K562 (cell line): ENCODE data around the gene C2.

Experiments
- ATF3 ChIP-seq, 2 experiments: fragments of 450-650 bp in 1 of 2; sonication (generic) in 1 of 2; formaldehyde crosslinking in 1 of 2; IDR thresholded peaks in 1 of 2; conservative IDR thresholded peaks in 1 of 2; 2 replicates each; pipeline versions ENCODE4 v1.6.1 to v1.8.1; 2016 to 2023; ENCODE audit warnings: mild to moderate bottlenecking in 2 of 2, moderate library complexity in 2 of 2, inconsistent platforms in 1 of 2, missing genetic modification reagents in 1 of 2
- BRD4 ChIP-seq: fragments of 200-600 bp; sonication (generic); IDR thresholded peaks from 2 replicates; pipeline ENCODE4 v1.6.1; 2017; ENCODE audit warnings: inconsistent platforms
- CXXC5 ChIP-seq: fragments of 250-450 bp; sonication (Bioruptor Pico); IDR thresholded peaks from 2 replicates; pipeline ENCODE4 v1.8.0; 2022; ENCODE audit warnings: inconsistent platforms, mild to moderate bottlenecking, moderate library complexity
- GATA2 ChIP-seq: sonication (generic); formaldehyde crosslinking; IDR thresholded peaks from 2 replicates; pipeline ENCODE4 v1.4.0; 2020; ENCODE audit warnings: mild to moderate bottlenecking, missing genetic modification reagents
- KDM4B ChIP-seq, 2 experiments: fragments of 450-650 bp in 1 of 2; sonication (generic) in 1 of 2; IDR thresholded peaks; 2 replicates each; pipeline ENCODE4 v1.6.1; 2016 to 2017; ENCODE audit warnings: borderline replicate concordance in 2 of 2, antibody characterized with exemption in 1 of 2, low read depth in 1 of 2, mild to moderate bottlenecking in 1 of 2
- MTA1 ChIP-seq: fragments of 450-650 bp; IDR thresholded peaks from 2 replicates; pipeline ENCODE4 v1.6.1; 2017; ENCODE audit warnings: borderline replicate concordance
- MXI1 ChIP-seq: IDR thresholded peaks from 2 replicates; pipeline ENCODE4 v1.6.1; 2011; ENCODE audit warnings: low read depth, mild to moderate bottlenecking, improper control_type of control experiment, low read length
- POLR2B ChIP-seq: fragments of 450-650 bp; IDR thresholded peaks from 2 replicates; pipeline ENCODE4 v1.6.1; 2018; ENCODE audit warnings: low read depth; ENCODE audit not compliant: partially characterized antibody
- RNF2 ChIP-seq: sonication (generic); IDR thresholded peaks from 2 replicates; pipeline ENCODE4 v1.6.1; 2016
- SOX6 ChIP-seq: fragments of 450-650 bp; IDR thresholded peaks from 2 replicates; pipeline ENCODE4 v1.6.1; 2014; ENCODE audit warnings: mild to moderate bottlenecking
- ZFX ChIP-seq: sonication (generic); formaldehyde crosslinking; IDR thresholded peaks from 2 replicates; pipeline ENCODE4 v1.8.0; 2022; ENCODE audit warnings: mild to moderate bottlenecking, missing genetic modification reagents, moderate library complexity
- ZKSCAN8 ChIP-seq: fragments of 200-800 bp; sonication (Bioruptor generic); IDR thresholded peaks from 2 replicates; pipeline ENCODE4 v1.6.1; 2016; ENCODE audit warnings: missing genetic modification characterization, missing compliant biosample characterization
- ZMIZ1 ChIP-seq, 2 experiments: fragments of 150-350 bp in 1 of 2; IDR thresholded peaks; 2 replicates each; pipeline ENCODE4 v1.6.1; 2012 to 2016; ENCODE audit warnings: low read depth in 2 of 2, low read length in 2 of 2, mild to moderate bottlenecking in 1 of 2, moderate library complexity in 1 of 2
- ZNF3 ChIP-seq: fragments of 250-450 bp; sonication (Bioruptor Pico); IDR thresholded peaks from 2 replicates; pipeline ENCODE4 v1.5.0; 2021; ENCODE audit warnings: mild to moderate bottlenecking, moderate library complexity

- TF ChIP-seq POLR2B: no peak
- TF ChIP-seq ZMIZ1 (IDR thresholded peaks at IDR 0.05; ENCODE audit: low read depth in 2 of 2, low read length in 2 of 2): no peak
- no peak for TF ChIP-seq ZFX (CRISPR knock-in tag)
- no peak for TF ChIP-seq BRD4
- TF ChIP-seq CXXC5 (CRISPR knock-in tag): no peak
- no peak for TF ChIP-seq ZKSCAN8
- no peak for TF ChIP-seq RNF2
- TF ChIP-seq KDM4B (IDR thresholded peaks at IDR 0.05; ENCODE audit: borderline replicate concordance in 2 of 2, low read depth in 1 of 2): no peak
- TF ChIP-seq MXI1: no peak
- TF ChIP-seq ZNF3 (CRISPR knock-in tag): no peak
- TF ChIP-seq MTA1: no peak
- TF ChIP-seq ATF3 (IDR thresholded peaks at IDR 0.05): no peak
- no peak for TF ChIP-seq ATF3 (CRISPR knock-in tag; conservative IDR thresholded peaks at IDR 0.05)
- no peak for TF ChIP-seq GATA2 (CRISPR knock-in tag)
- TF ChIP-seq SOX6: no peak
These were observed 18.2 kb downstream of the C2 start, which contains the start of gene CFB for GRCh38 chr6:31945507-31946369.
